Mononuclear cell (primary cell): ENCODE data around the gene EFNB2. TPM values are rescaled to one million over a fixed set of nuclear protein-coding genes. Genes with fewer than 3 reads are reported as not detected.

ENCODE experiments used
- H3K27me3 ChIP-seq: 2 replicates; pipeline ENCODE4 v1.6.0; 2011; ENCODE audit warnings: low read length, control low read depth; ENCODE audit not compliant: insufficient read depth
- H3K4me1 ChIP-seq: 2 replicates; pipeline ENCODE4 v1.5.1; 2011; ENCODE audit warnings: mild to moderate bottlenecking, low read length, control low read depth; ENCODE audit not compliant: insufficient read depth
- H3K4me3 ChIP-seq: 2 replicates; pipeline ENCODE4 v1.5.1; 2011; ENCODE audit warnings: mild to moderate bottlenecking, low read length, moderate library complexity
- H3K9me3 ChIP-seq: 2 replicates; pipeline ENCODE4 v1.5.1; 2011; ENCODE audit warnings: low read depth, mild to moderate bottlenecking, control low read depth, low read length
- total RNA-seq: library from RNA; depleted of rRNA; stranded (reverse); fragments of >200 nt; gene quantifications from one replicate; pipeline ENCODE4 v1.2.3, GENCODE V29; 2012

EFNB2 gene
- total RNA-seq, 1 donor: 0.21 TPM

DNA sequence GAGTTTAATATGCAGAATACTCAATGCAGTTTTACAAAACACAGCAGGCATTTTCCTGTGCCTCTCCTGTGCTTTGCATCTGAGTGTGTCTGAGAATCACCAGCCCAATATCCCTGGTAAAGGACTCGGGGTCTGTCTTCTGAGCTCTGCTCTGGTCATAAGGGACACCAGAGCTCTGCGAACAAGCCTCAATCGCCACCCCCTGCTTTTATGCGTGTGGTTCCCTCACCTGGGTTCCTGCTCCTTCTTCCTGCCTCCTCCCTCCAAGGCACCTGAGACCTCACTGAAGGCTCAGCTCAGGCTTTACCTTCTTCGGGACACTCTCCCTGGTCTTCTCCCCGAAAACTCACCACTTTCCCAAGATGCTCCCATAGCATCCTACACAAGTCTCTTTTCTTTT is 84.5 kb downstream of the EFNB2 start:
- H3K9me3 ChIP-seq: no peaks in the 10 kb centered on the region
- no peaks in the 10 kb centered on the region for H3K27me3 ChIP-seq
- H3K4me3 ChIP-seq: no peak overlapping the region
- H3K4me1 ChIP-seq: no peaks in the 10 kb centered on the region

DNA sequence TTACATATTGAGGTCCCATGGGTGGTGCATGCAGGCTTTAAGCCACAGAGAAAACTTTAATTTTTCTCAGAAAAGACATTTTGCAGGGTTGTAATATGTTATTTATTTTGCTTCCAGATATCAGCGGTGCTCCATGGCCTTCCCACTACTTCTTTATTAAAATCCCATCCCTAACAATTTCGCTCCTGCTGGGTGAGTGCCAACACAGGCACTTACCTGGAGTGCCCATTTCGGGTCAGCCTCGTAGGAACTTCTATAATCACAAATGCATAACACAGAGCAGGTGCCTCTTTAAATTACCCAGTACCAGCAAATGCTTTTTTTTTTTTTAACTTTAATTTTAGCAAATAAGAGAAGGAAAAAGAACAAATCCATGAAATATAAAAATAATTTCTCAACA is 86.4 kb downstream of the EFNB2 start:
- Histone ChIP-seq H3K4me3 (no peak overlapping the region), H3K4me1 (no peaks in the 10 kb centered on the region), H3K27me3 (no peaks in the 10 kb centered on the region), H3K9me3 (no peaks in the 10 kb centered on the region)

- H3K9me3 ChIP-seq: no peaks in the 10 kb centered on the region
- H3K4me3 ChIP-seq: no peak overlapping the region
- H3K4me1 ChIP-seq: no peaks in the 10 kb centered on the region
- H3K27me3 ChIP-seq: no peaks in the 10 kb centered on the region
Observed at GRCh38 chr13:106445996-106446395, 89.5 kb downstream of the EFNB2 start.

- H3K9me3 ChIP-seq: no peaks in the 10 kb centered on the region
- no peak overlapping the region for H3K4me3 ChIP-seq
- no peaks in the 10 kb centered on the region for H3K27me3 ChIP-seq
- no peaks in the 10 kb centered on the region for H3K4me1 ChIP-seq
Observed at GRCh38 chr13:106443607-106444322, 91.7 kb downstream of the EFNB2 start.

- H3K27me3 ChIP-seq: no peaks in the 10 kb centered on the region
- no peaks in the 10 kb centered on the region for H3K4me1 ChIP-seq
- H3K4me3 ChIP-seq: no peak overlapping the region
- no peaks in the 10 kb centered on the region for H3K9me3 ChIP-seq
Observed at GRCh38 chr13:106440866-106441265, 94.6 kb downstream of the EFNB2 start.

Other genes with a start within 250 kb of the EFNB2 start
- gene ARGLU1, start 32.5 kb upstream of the EFNB2 start, total RNA-seq: 127 TPM